ELR (cell line): ENCODE data around the gene ABCB11.
"Not testable (repeated sequence)": the region's sequence is repeated elsewhere in the genome, so short reads cannot be mapped to it uniquely, and the experiment has no call there.

ENCODE experiments used
- DNase-seq: peaks from one replicate; pipeline ENCODE4 v3.0.0-alpha.2; 2015; ENCODE audit warnings: low read depth

The ABCB11 gene

GRCh38 chr2:168889635-168890005, 141.5 kb downstream of the ABCB11 start:
- peak; percentile 21 for DNase-seq

GRCh38 chr2:168884975-168885374, 146.1 kb downstream of the ABCB11 start:
- DNase-seq, result peak; percentile 82

GRCh38 chr2:168882163-168882562, 149.0 kb downstream of the ABCB11 start:
- DNase-seq, result not testable (repeated sequence)

GRCh38 chr2:168874368-168875054, 156.6 kb downstream of the ABCB11 start:
- DNase-seq, result no peak

- DNase-seq, result not testable (repeated sequence)
Observed at GRCh38 chr2:168870824-168871223, 160.3 kb downstream of the ABCB11 start.
